Sigmoid colon (tissue), 4 donors: ENCODE data around the gene ARHGAP15.

Experiments used
- CTCF ChIP-seq, 4 experiments: fragments of 450-650 bp in 3 of 4; fragments of 200-600 bp in 1 of 4; IDR thresholded peaks; one replicate each; pipeline ENCODE4 v1.5.1; 2016 to 2019; ENCODE audit warnings: antibody characterized with exemption in 4 of 4, mild to moderate bottlenecking in 3 of 4, moderate library complexity in 2 of 4
- EP300 ChIP-seq, 4 donors: sonication (generic); formaldehyde crosslinking; IDR thresholded peaks; one replicate each; pipeline ENCODE4 v1.6.1; 2017; ENCODE audit warnings: antibody characterized with exemption in 4 of 4
- POLR2A ChIP-seq, 2 donors: fragments of 450-650 bp; IDR thresholded peaks; one replicate each; pipeline ENCODE4 v1.6.1; 2016; ENCODE audit warnings: antibody characterized with exemption in 2 of 2, mild to moderate bottlenecking in 2 of 2, moderate library complexity in 2 of 2

GRCh38 chr2:143688815-143689214 lies 559.6 kb downstream of the ARHGAP15 start:
- no peak for TF ChIP-seq EP300 (IDR thresholded peaks at IDR 0.05)
- TF ChIP-seq CTCF (IDR thresholded peaks at IDR 0.05), result no peak
- TF ChIP-seq POLR2A (IDR thresholded peaks at IDR 0.05), result no peak
